Measurements from ENCODE around the gene CRLF1. TPM values are rescaled to one million over a fixed set of nuclear protein-coding genes. Genes with fewer than 3 reads are reported as not detected.

CRLF1 gene
- total RNA-seq, 2 experiments from 2014 or later: 1.3 TPM; not detected in 1

- Histone ChIP-seq H3K4me2 (ENCODE audit: low read length) (no peak overlapping the region), H3K4me1 (ENCODE audit: insufficient read depth, low read length, poor library complexity, severe bottlenecking) (peaks cover 19% of the 10 kb centered on the region), H4K20me1 (ENCODE audit: insufficient read depth, low read length) (no peaks in the 10 kb centered on the region), H3K79me2 (ENCODE audit: insufficient read depth, low read depth, low read length) (no peaks in the 10 kb centered on the region), H3K27ac (ENCODE audit: low read depth, low read length, poor library complexity, severe bottlenecking) (no peak overlapping the region), H3K36me3 (ENCODE audit: insufficient read depth, low read length) (no peaks in the 10 kb centered on the region), H3K9me3 (ENCODE audit: low read length) (no peaks in the 10 kb centered on the region), H3K9me2 (ENCODE audit: insufficient read depth, low read length) (no peaks in the 10 kb centered on the region), H2AFZ (ENCODE audit: low read length) (no peak overlapping the region), H3K4me3 (ENCODE audit: low read depth, low read length, poor library complexity, severe bottlenecking) (no peak overlapping the region)
- ChIA-PET POLR2A (interaction anchor here (0.6 kb wide), 1 partner anchor 47 kb away, joined by 4 read pairs; no protein-coding TSS in a partner anchor), CTCF (ENCODE audit: unreplicated experiment) (interaction anchor here (0.6 to 1.0 kb wide), 2 partner anchors 10 to 20 kb away, joined by 3 to 4 read pairs; no protein-coding TSS in a partner anchor)
- TF ChIP-seq EZH2phosphoT487 (IDR thresholded peaks at IDR 0.05; ENCODE audit: borderline replicate concordance, low read depth, low read length) (no peak), CTCF (conservative IDR thresholded peaks at IDR 0.05; ENCODE audit: low read length) (no peak)
- DNase-seq (ENCODE audit: low spot score): no peak
- intact Hi-C loops (cut with micrococcal nuclease; ENCODE audit: unreplicated experiment): no loop called here
- no TSS peak for BruUV-seq (replicated peaks)
These were observed 28.2 kb upstream of the CRLF1 start for GRCh38 chr19:18634612-18635297.

- no peak overlapping the region for H2AFZ ChIP-seq (ENCODE audit: low read length)
- no TSS peak for BruUV-seq (replicated peaks)
- H3K4me3 ChIP-seq (ENCODE audit: low read depth, low read length, poor library complexity, severe bottlenecking): no peak overlapping the region
- H3K79me2 ChIP-seq (ENCODE audit: insufficient read depth, low read depth, low read length): no peaks in the 10 kb centered on the region
- H3K4me1 ChIP-seq (ENCODE audit: insufficient read depth, low read length, poor library complexity, severe bottlenecking): peaks cover 19% of the 10 kb centered on the region
- TF ChIP-seq CTCF (conservative IDR thresholded peaks at IDR 0.05; ENCODE audit: low read length) (no peak), EZH2phosphoT487 (IDR thresholded peaks at IDR 0.05; ENCODE audit: borderline replicate concordance, low read depth, low read length) (no peak)
- no peaks in the 10 kb centered on the region for H4K20me1 ChIP-seq (ENCODE audit: insufficient read depth, low read length)
- H3K27ac ChIP-seq (ENCODE audit: low read depth, low read length, poor library complexity, severe bottlenecking): no peak overlapping the region
- H3K9me3 ChIP-seq (ENCODE audit: low read length): no peaks in the 10 kb centered on the region
- ChIA-PET POLR2A (no interaction called here), CTCF (ENCODE audit: unreplicated experiment) (no interaction called here)
- intact Hi-C loops (cut with micrococcal nuclease; ENCODE audit: unreplicated experiment): no loop called here
- H3K9me2 ChIP-seq (ENCODE audit: insufficient read depth, low read length): no peaks in the 10 kb centered on the region
- no peaks in the 10 kb centered on the region for H3K36me3 ChIP-seq (ENCODE audit: insufficient read depth, low read length)
- no peak for DNase-seq (ENCODE audit: low spot score)
- H3K4me2 ChIP-seq (ENCODE audit: low read length): no peak overlapping the region
These were observed 26.7 kb upstream of the CRLF1 start for GRCh38 chr19:18633321-18633720.
